A549 (cell line): Measurements from ENCODE around the gene SPTBN5.

Experiments
- MAX ChIP-seq: IDR thresholded peaks from 2 replicates; pipeline ENCODE4 v1.6.1; 2012
- POLR2A ChIP-seq: IDR thresholded peaks from 2 replicates; pipeline ENCODE4 v1.6.1; 2012; ENCODE audit warnings: mild to moderate bottlenecking, low read length
- RAD21 ChIP-seq, 2 experiments: fragments of >200 bp in 1 of 2; sonication (Bioruptor Twin) in 1 of 2; formaldehyde crosslinking in 1 of 2; IDR thresholded peaks in 1 of 2; conservative IDR thresholded peaks in 1 of 2; 2 replicates in 1 of 2; 3 replicates in 1 of 2; pipeline ENCODE4 v1.6.1; 2012 to 2018; ENCODE audit warnings: inconsistent platforms in 1 of 2
- ZSCAN20 ChIP-seq: fragments of 250-450 bp; sonication (Bioruptor Pico); IDR thresholded peaks from 2 replicates; pipeline ENCODE4 v1.8.0; 2022; ENCODE audit warnings: mild to moderate bottlenecking, moderate library complexity
- TF ChIP-seq, protein P1 (sequence below): fragments of >200 bp; sonication (Bioruptor Twin); formaldehyde crosslinking; IDR thresholded peaks from 3 replicates; pipeline ENCODE4 v1.5.1; 2016

GRCh38 chr15:41899854-41900442 is 6.1 kb upstream of the SPTBN5 start:
- TF ChIP-seq MAX (no peak), RAD21 (conservative IDR thresholded peaks at IDR 0.05 in 1 of 2, IDR thresholded peaks at IDR 0.05 in 1 of 2) (no peak), POLR2A (no peak), ZSCAN20 (no peak)
- TF ChIP-seq, protein P1, sequence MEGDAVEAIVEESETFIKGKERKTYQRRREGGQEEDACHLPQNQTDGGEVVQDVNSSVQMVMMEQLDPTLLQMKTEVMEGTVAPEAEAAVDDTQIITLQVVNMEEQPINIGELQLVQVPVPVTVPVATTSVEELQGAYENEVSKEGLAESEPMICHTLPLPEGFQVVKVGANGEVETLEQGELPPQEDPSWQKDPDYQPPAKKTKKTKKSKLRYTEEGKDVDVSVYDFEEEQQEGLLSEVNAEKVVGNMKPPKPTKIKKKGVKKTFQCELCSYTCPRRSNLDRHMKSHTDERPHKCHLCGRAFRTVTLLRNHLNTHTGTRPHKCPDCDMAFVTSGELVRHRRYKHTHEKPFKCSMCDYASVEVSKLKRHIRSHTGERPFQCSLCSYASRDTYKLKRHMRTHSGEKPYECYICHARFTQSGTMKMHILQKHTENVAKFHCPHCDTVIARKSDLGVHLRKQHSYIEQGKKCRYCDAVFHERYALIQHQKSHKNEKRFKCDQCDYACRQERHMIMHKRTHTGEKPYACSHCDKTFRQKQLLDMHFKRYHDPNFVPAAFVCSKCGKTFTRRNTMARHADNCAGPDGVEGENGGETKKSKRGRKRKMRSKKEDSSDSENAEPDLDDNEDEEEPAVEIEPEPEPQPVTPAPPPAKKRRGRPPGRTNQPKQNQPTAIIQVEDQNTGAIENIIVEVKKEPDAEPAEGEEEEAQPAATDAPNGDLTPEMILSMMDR: no peak
